ENCODE results near the gene RBBP5. TPM values are rescaled to one million over a fixed set of nuclear protein-coding genes. Genes with fewer than 3 reads are reported as not detected.

The RBBP5 gene
- total RNA-seq, 1 donor from 2014 or later, result 10.6 TPM

- TF ChIP-seq CTCF (conservative IDR thresholded peaks at IDR 0.05; ENCODE audit: low read depth, low read length), result no peak
- no peak overlapping the region for H3K4me3 ChIP-seq (ENCODE audit: low read depth, low read length)
Measured at GRCh38 chr1:205041001-205041715, 80.6 kb downstream of the RBBP5 start.

GRCh38 chr1:205038132-205038786 is 83.5 kb downstream of the RBBP5 start:
- TF ChIP-seq CTCF (conservative IDR thresholded peaks at IDR 0.05; ENCODE audit: low read depth, low read length), result no peak
- DNase-seq (ENCODE audit: low read depth), result no peak
- no peak overlapping the region for H3K4me3 ChIP-seq (ENCODE audit: low read depth, low read length)

More at GRCh38 chr1:205041001-205041715, 80.6 kb downstream of the RBBP5 start:
- DNase-seq (ENCODE audit: low read depth), result no peak

GRCh38 chr1:205037539-205037938 is 84.2 kb downstream of the RBBP5 start:
- TF ChIP-seq CTCF (conservative IDR thresholded peaks at IDR 0.05; ENCODE audit: low read depth, low read length), result no peak
- H3K4me3 ChIP-seq (ENCODE audit: low read depth, low read length), result no peak overlapping the region

More at GRCh38 chr1:205037539-205037938, 84.2 kb downstream of the RBBP5 start:
- DNase-seq (ENCODE audit: low read depth), result no peak

Other genes with a start within 250 kb of the RBBP5 start
- not detected in 2 replicates for gene CNTN2, start 78.8 kb downstream of the RBBP5 start, total RNA-seq
- 0.80 and 3.0 TPM in 2 replicates for gene TMEM81, start 37.5 kb downstream of the RBBP5 start, total RNA-seq
- 5.8 and 6.4 TPM in 2 replicates for gene DSTYK, start 89.7 kb upstream of the RBBP5 start, total RNA-seq
- gene TMCC2, start 106.0 kb upstream of the RBBP5 start, total RNA-seq, result 4.4 and 5.0 TPM in 2 replicates
- 28.8 and 45.7 TPM in 2 replicates for gene NUAK2, start 199.8 kb upstream of the RBBP5 start, total RNA-seq
- 0.80 and 9.6 TPM in 2 replicates for gene KLHDC8A, start 234.9 kb upstream of the RBBP5 start, total RNA-seq

All from epithelial cell of proximal tubule (primary cell).